Small intestine (tissue), 7 donors: ENCODE data around the gene RRP1. TPM values are rescaled to one million over a fixed set of nuclear protein-coding genes. Genes with fewer than 3 reads are reported as not detected.

Experiments
- DNase-seq, 2 donors: peaks; one replicate each; pipeline versions ENCODE4 v3.0.0 to v3.0.0-alpha.2; 2013
- FAIRE-seq: peaks from 2 replicates; lab custom pipeline; 2012; peaks lifted over from hg19 to GRCh38; lab: Jason Lieb, UNC
- H3K27ac ChIP-seq, 3 donors: one replicate each; pipeline ENCODE4 v1.5.1; 2013; ENCODE audit warnings: low read length in 2 of 3, mild to moderate bottlenecking in 2 of 3, control low read depth in 1 of 3, inconsistent platforms in 1 of 3, low read depth in 1 of 3, moderate library complexity in 1 of 3
- H3K27me3 ChIP-seq, 3 donors: one replicate each; pipeline ENCODE4 v1.6.1; 2013; ENCODE audit warnings: low read length in 3 of 3, inconsistent platforms in 1 of 3; ENCODE audit not compliant: control insufficient read depth in 3 of 3, insufficient read depth in 3 of 3
- H3K36me3 ChIP-seq, 3 donors: one replicate each; pipeline ENCODE4 v1.6.1; 2013; ENCODE audit warnings: low read length in 3 of 3, inconsistent platforms in 1 of 3, low read depth in 1 of 3, mild to moderate bottlenecking in 1 of 3, moderate library complexity in 1 of 3; ENCODE audit not compliant: control insufficient read depth in 3 of 3, insufficient read depth in 2 of 3
- H3K4me1 ChIP-seq, 3 donors: one replicate each; pipeline ENCODE4 v1.6.1; 2013; ENCODE audit warnings: low read length in 2 of 3, inconsistent platforms in 1 of 3, low read depth in 1 of 3, mild to moderate bottlenecking in 1 of 3, moderate library complexity in 1 of 3; ENCODE audit not compliant: control insufficient read depth in 3 of 3, insufficient read depth in 2 of 3
- H3K4me3 ChIP-seq, 3 donors: one replicate each; pipeline ENCODE4 v1.5.1; 2013; ENCODE audit warnings: low read length in 3 of 3, control low read depth in 1 of 3, inconsistent platforms in 1 of 3, low read depth in 1 of 3, mild to moderate bottlenecking in 1 of 3, moderate library complexity in 1 of 3
- H3K9me3 ChIP-seq, 2 donors: one replicate each; pipeline ENCODE4 v1.6.1; 2013; ENCODE audit warnings: low read depth in 1 of 2, low read length in 1 of 2; ENCODE audit not compliant: control insufficient read depth in 2 of 2, insufficient read depth in 1 of 2
- WGBS, 3 donors: extraction: QIAGEN DNeasy Blood & Tissue Kit; methylation state at CpG; one replicate each; pipeline ENCODE4 v1.1.7; 2013; 5-methylcytosine and 5-hydroxymethylcytosine counted together
- polyA plus RNA-seq, 4 donors: library from polyadenylated mRNA; stranded (reverse) in 3 of 4; unstranded in 1 of 4; fragments of 200-250 nt in 3 of 4; fragments of 120-200 nt in 1 of 4; gene quantifications; one replicate each; pipeline versions ENCODE4 v1.2.1 to v1.2.3, GENCODE V29; 2013
- donor health status: healthy with polysubstance abuse.
- donor health status: control.
- donor health status: control.
- donor health status: Bipolar disorder and iron deficiency.
- donor health status: healthy.

The RRP1 gene
- polyA plus RNA-seq, 4 donors: 7.2 to 21.0 (median 12.5) TPM

- no peak overlapping the region for H3K4me3 ChIP-seq
- no peak for DNase-seq
- 89 to 94% (median 94%) methylated on average over 14 of the region's 14 CpGs for WGBS, 3 donors
- no peak for FAIRE-seq
- no peak overlapping the region for H3K27ac ChIP-seq
- H3K27me3 ChIP-seq: no peaks in the 10 kb centered on the region
- peaks cover 0 to 4% of the 10 kb centered on the region in 2 donors for H3K9me3 ChIP-seq
- H3K4me1 ChIP-seq: no peaks in the 10 kb centered on the region
- no peaks in the 10 kb centered on the region for H3K36me3 ChIP-seq
Observed at GRCh38 chr21:43847301-43847700, 57.9 kb downstream of the RRP1 start.

DNA sequence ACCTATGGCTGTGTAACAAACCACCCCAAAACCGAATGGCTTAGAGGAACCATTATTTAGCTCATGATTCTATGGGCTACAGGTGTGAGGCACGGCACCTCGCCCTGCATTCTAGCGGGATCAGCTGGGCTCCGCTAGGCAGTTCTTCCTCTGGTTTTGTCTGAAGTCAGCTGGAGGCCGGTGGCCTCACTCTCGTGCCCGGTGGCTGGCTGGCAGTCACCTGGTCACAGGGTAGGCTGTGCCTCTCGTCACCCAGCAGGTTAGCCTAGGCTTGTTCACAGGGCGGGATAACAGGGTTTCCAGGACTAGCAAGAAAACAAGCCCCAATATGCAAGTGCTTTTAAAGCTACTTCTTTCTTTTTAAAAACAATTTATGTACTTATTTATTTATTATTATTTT lies 59.4 kb downstream of the RRP1 start:
- no peaks in the 10 kb centered on the region for H3K4me1 ChIP-seq
- H3K4me3 ChIP-seq: no peak overlapping the region
- no peaks in the 10 kb centered on the region for H3K36me3 ChIP-seq
- 93 to 97% (median 94%) methylated on average over 10 of the region's 10 CpGs for WGBS, 3 donors
- DNase-seq (no peak), FAIRE-seq (no peak)
- no peak overlapping the region for H3K27ac ChIP-seq
- peaks cover 0 to 4% of the 10 kb centered on the region in 2 donors for H3K9me3 ChIP-seq
- no peaks in the 10 kb centered on the region for H3K27me3 ChIP-seq

DNA sequence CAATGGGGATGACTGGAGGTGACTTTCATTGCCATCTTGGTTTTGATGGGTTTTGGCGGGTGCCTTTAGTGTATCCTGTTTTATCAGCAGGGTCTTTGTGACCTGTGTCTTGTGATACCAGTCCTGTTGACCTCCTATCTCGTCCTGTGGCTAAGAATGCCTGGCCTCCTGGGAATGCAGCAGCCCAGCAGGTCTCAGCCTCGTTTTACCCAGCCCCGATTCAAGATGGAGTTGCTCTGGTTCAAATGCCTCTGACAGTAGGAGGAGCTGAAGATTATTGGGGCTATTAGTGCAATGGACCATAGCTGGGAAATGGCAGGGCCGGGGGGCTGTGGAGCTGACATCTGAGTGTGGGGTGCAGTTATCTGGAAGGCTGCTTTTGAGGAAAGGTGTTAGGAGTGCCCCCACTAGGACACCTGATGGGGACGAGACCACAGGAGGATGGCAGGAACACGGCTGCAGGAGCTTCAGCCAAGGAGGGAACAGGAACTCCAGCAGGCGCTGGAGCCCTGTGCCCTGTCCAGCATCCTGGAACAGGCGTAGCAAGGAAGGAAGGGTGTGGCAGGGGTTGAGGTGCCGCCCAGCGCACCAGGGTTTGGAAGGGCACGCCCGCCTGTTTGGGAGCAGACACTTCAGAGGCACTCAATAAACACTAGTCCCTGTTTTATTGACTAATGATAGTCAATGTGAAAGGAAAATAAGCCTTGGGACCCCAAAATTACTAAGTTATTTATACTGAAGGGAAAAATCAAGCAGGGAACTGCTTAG lies 60.3 kb downstream of the RRP1 start:
- FAIRE-seq: no peak
- no peaks in the 10 kb centered on the region for H3K4me1 ChIP-seq
- 45 to 71% (median 62%) methylated on average over 13 of the region's 13 CpGs for WGBS, 3 donors
- H3K27me3 ChIP-seq: no peaks in the 10 kb centered on the region
- H3K9me3 ChIP-seq: peaks cover 0 to 4% of the 10 kb centered on the region in 2 donors
- no peaks in the 10 kb centered on the region for H3K36me3 ChIP-seq
- no peak for DNase-seq
- H3K4me3 ChIP-seq: no peak overlapping the region
- no peak overlapping the region for H3K27ac ChIP-seq

- FAIRE-seq: no peak
- H3K9me3 ChIP-seq: peaks cover 0 to 4% of the 10 kb centered on the region in 2 donors
- H3K27ac ChIP-seq: no peak overlapping the region
- H3K27me3 ChIP-seq: no peaks in the 10 kb centered on the region
- DNase-seq: no peak
- WGBS, 3 donors: 69 to 85% (median 82%) methylated on average over 8 of the region's 8 CpGs
- H3K4me3 ChIP-seq: no peak overlapping the region
- no peaks in the 10 kb centered on the region for H3K36me3 ChIP-seq
- no peaks in the 10 kb centered on the region for H3K4me1 ChIP-seq
Observed at GRCh38 chr21:43850728-43851295, 61.4 kb downstream of the RRP1 start.

DNA sequence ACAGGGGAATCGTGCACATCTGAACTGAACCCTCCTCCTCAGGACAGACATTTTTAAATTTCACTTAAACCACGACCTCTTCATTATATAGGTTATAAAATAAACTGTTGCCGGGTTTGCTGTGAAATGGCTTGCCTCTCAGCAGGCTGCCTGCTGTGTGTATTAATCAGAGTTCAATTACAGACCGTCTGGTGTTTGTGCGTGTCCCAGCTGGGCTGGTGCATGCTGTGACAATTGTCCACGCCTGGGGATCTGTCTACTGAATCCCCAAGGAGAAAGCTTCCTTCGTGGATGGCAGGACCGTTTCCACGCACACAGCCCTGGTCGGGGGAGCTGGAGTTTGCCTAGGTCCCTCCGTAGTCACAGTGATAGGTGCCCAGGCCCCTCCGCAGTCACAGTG lies 62.2 kb downstream of the RRP1 start:
- H3K4me3 ChIP-seq: no peak overlapping the region
- H3K4me1 ChIP-seq: no peaks in the 10 kb centered on the region
- DNase-seq (no peak), FAIRE-seq (no peak)
- no peaks in the 10 kb centered on the region for H3K36me3 ChIP-seq
- no peaks in the 10 kb centered on the region for H3K27me3 ChIP-seq
- peaks cover 0 to 4% of the 10 kb centered on the region in 2 donors for H3K9me3 ChIP-seq
- WGBS, 3 donors: 73 to 81% (median 78%) methylated on average over 12 of the region's 12 CpGs
- H3K27ac ChIP-seq: no peak overlapping the region

DNA sequence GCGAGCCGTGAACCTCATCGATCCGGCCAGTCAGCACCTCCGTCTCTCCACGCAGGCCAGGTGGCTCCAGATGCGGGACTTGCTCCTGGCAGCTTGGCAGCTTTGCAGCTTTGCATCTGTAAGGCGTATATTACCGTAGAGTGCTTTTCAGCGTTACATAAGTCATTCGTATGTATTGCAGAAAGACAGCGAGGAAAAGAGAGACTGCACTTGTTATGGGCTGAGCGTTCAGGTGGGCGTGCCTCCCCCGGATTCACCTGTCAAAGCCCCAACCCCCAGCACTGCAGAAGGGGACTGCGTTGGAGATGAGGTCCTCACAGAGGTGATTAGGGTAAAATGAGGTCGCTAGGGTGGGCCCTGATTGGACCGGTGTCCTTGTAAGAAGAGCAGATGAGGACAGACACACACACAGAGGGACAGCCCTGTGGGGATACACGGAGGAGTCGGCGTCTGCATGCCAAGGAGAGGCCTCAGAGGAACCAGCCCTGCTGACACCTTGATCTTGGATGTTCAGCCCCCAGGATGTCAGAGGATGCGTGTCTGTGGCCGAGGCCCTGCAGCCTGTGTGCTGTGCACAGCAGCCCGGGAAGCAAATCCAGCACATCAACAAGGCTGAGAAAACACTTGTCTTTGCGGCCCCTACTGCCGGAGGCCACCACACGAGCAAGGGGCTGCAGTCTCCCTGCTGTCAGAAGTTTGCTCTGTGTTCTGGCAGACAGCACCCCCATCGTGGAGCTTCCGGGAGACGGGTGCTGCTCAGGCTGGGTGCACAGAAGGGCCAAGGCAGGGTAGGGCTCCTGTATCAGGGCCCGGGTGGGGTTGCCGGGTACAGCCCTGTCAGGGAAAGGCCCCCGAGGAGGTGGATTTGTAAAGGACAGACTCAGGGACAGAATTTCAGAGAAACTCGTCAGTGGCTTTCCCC lies 64.7 kb downstream of the RRP1 start:
- Histone ChIP-seq H3K36me3 (no peaks in the 10 kb centered on the region), H3K9me3 (no peaks in the 10 kb centered on the region), H3K4me3 (no peak overlapping the region), H3K27me3 (no peaks in the 10 kb centered on the region), H3K4me1 (no peaks in the 10 kb centered on the region), H3K27ac (no peak overlapping the region)
- 85 to 92% (median 91%) methylated on average over 33 to 34 of the region's 34 CpGs for WGBS, 3 donors
- DNase-seq (no peak), FAIRE-seq (no peak)

Other genes with a start within 250 kb of the RRP1 start
- under 1 TPM in 3 of 4 donors, not detected in 1; 0.22 to 0.78 (median 0.49) TPM for gene HSF2BP, start 130.1 kb upstream of the RRP1 start, polyA plus RNA-seq
- 10 to 100 TPM in 2 of 4 donors, 1 to 10 TPM in 2; 3.4 to 19.5 (median 7.7) TPM for gene RRP1B, start 130.0 kb upstream of the RRP1 start, polyA plus RNA-seq
- gene PDXK, start 70.4 kb upstream of the RRP1 start, polyA plus RNA-seq: 100 to 1,000 TPM in 1 of 4 donors, 10 to 100 TPM in 3; 65.4 to 105 (median 67.6) TPM
- gene CSTB, start 13.3 kb upstream of the RRP1 start, polyA plus RNA-seq: 100 to 1,000 TPM in 1 of 4 donors, 10 to 100 TPM in 3; 42.1 to 109 (median 61.5) TPM
- gene AGPAT3, start 75.6 kb downstream of the RRP1 start, polyA plus RNA-seq: 10 to 100 TPM; 21.3 to 93.2 (median 42.8) TPM
- gene TRAPPC10, start 222.7 kb downstream of the RRP1 start, polyA plus RNA-seq: 10 to 100 TPM in 2 of 4 donors, 1 to 10 TPM in 2; 8.4 to 35.4 (median 11.3) TPM